GM12892 (cell line): ENCODE measurements around the gene FOXA2.
"Not testable (repeated sequence)": the region's sequence is repeated elsewhere in the genome, so short reads cannot be mapped to it uniquely, and the experiment has no call there.

Experiments
- DNase-seq: peaks from one replicate; pipeline ENCODE4 v3.0.0; 2011; ENCODE audit not compliant: insufficient read length
- FAIRE-seq: peaks from 2 replicates; lab custom pipeline; 2011; peaks lifted over from hg19 to GRCh38; lab: Jason Lieb, UNC
- POLR2A ChIP-seq: IDR thresholded peaks from 2 replicates; pipeline ENCODE4 v1.6.1; 2011; ENCODE audit warnings: low read depth, low read length, control low read depth
- POLR2AphosphoS5 ChIP-seq: IDR thresholded peaks from 2 replicates; pipeline ENCODE4 v1.6.1; 2011; ENCODE audit warnings: low read depth, low read length, control low read depth
- TAF1 ChIP-seq: IDR thresholded peaks from 2 replicates; pipeline ENCODE4 v1.6.1; 2011; ENCODE audit warnings: low read depth, mild to moderate bottlenecking, control low read depth, low read length, borderline replicate concordance

Gene FOXA2

GRCh38 chr20:22562620-22563019 is 21.8 kb downstream of the FOXA2 start:
- TF ChIP-seq POLR2A (no peak), POLR2AphosphoS5 (no peak), TAF1 (no peak)
- FAIRE-seq: no peak
- DNase-seq: no peak

- DNase-seq (no peak), FAIRE-seq (no peak)
- TF ChIP-seq POLR2AphosphoS5 (no peak), POLR2A (no peak)
These were observed 22.3 kb downstream of the FOXA2 start for GRCh38 chr20:22561965-22562577.

- TF ChIP-seq POLR2A (no peak), TAF1 (no peak), POLR2AphosphoS5 (no peak)
- FAIRE-seq (no peak), DNase-seq (no peak)
These were observed 23.6 kb downstream of the FOXA2 start for GRCh38 chr20:22560817-22561216.

GRCh38 chr20:22559711-22560318 is 24.6 kb downstream of the FOXA2 start:
- TF ChIP-seq POLR2A (no peak), POLR2AphosphoS5 (no peak), TAF1 (no peak)
- FAIRE-seq: no peak
- no peak for DNase-seq

- no peak for FAIRE-seq
- TF ChIP-seq POLR2AphosphoS5 (no peak), POLR2A (no peak), TAF1 (no peak)
- no peak for DNase-seq
These were observed 26.7 kb downstream of the FOXA2 start for GRCh38 chr20:22557403-22558276.

GRCh38 chr20:22556565-22557056 is 27.8 kb downstream of the FOXA2 start:
- FAIRE-seq (no peak), DNase-seq (no peak)
- TF ChIP-seq TAF1 (no peak), POLR2A (no peak), POLR2AphosphoS5 (no peak)

- DNase-seq (no peak), FAIRE-seq (no peak)
- TF ChIP-seq TAF1 (no peak), POLR2A (no peak)
These were observed 28.4 kb downstream of the FOXA2 start for GRCh38 chr20:22555791-22556564.

- DNase-seq: no peak
- TF ChIP-seq POLR2A (no peak), TAF1 (no peak), POLR2AphosphoS5 (no peak)
- no peak for FAIRE-seq
These were observed 30.0 kb downstream of the FOXA2 start for GRCh38 chr20:22554391-22554790.

GRCh38 chr20:22550514-22550913 is 33.9 kb downstream of the FOXA2 start:
- DNase-seq, FAIRE-seq: not testable (repeated sequence)

GRCh38 chr20:22548040-22548439 is 36.3 kb downstream of the FOXA2 start:
- no peak for FAIRE-seq
- no peak for TF ChIP-seq POLR2A
- TF ChIP-seq POLR2AphosphoS5: no peak
- TF ChIP-seq TAF1: no peak

GRCh38 chr20:22546344-22546743 is 38.0 kb downstream of the FOXA2 start:
- no peak for TF ChIP-seq POLR2A
- no peak for TF ChIP-seq TAF1
- no peak for TF ChIP-seq POLR2AphosphoS5
- FAIRE-seq: no peak
- no peak for DNase-seq

More at GRCh38 chr20:22548040-22548439, 36.3 kb downstream of the FOXA2 start:
- no peak for DNase-seq
